Tongue (tissue), 2 donors: Measurements from ENCODE around the gene RRP15. TPM values are rescaled to one million over a fixed set of nuclear protein-coding genes. Genes with fewer than 3 reads are reported as not detected.

Source experiments
- small RNA-seq: library from RNA; depleted of rRNA; stranded (forward); fragments of <200 nt; gene quantifications from one replicate; pipeline ENCODE3, GENCODE V24; 2014; ENCODE audit warnings: low replicate concordance
- total RNA-seq: library from RNA; depleted of rRNA; stranded (reverse); fragments of >200 nt; gene quantifications from one replicate; pipeline ENCODE4 v1.2.3, GENCODE V29; 2014

Gene RRP15
- total RNA-seq, 1 donor from 2014 or later, result 11.0 TPM

Small RNA genes within 50 kb of the gene (small RNA-seq; reads per million reads assigned to genes)
- not detected for gene AC096638.1

Other genes with a start within 250 kb of the RRP15 start
- 40.1 TPM for gene TGFB2, start 60.0 kb downstream of the RRP15 start, total RNA-seq